GM19395 (cell line): ENCODE results near the gene TXN.

Source experiments
- ATAC-seq: cut with Tn5 transposase; IDR thresholded peaks from one replicate; pipeline ENCODE4 v1.9.1; 2021; ENCODE audit warnings: mild to moderate bottlenecking, moderate library complexity; ENCODE audit not compliant: unreplicated experiment

TXN gene

DNA sequence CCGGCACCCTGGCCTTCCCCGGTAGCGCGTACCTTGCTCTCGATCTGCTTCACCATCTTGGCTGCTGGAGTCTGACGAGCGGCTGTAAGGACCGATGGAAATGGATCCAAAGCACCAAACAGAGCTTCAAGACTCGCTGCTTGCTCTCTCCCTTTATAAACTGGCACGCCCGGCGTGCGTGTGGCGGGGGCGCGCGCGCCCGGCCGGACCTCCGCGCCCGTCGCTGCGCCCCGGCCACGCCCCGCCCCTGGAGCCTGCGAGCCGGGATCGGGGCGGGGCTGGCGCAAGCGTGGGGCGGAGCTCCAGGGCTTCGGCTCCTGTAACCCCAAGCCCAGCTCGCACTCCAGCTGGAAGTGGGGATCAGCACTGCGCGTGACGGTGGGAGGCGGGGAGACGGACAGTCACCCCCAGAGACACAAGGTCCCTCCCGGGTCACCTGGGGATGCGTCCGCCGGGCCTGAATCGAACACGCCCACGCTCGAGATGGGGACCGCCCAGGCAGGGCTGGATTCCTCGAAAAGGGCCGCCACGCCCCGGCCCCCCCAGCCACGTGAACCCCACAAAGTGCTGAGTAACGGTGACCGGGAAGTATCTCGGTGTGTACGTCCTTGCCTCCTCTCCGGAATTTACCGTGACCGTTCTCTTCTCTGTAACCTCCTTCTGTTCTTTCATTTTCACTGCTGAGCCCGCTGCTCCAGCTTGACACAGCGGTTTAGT is at the start of gene TXN:
Gene TXN, minus strand, starts transcription at position 128 of the 717 bp plus-strand sequence. Its CDS starts 72 bp downstream, at position 56.
- ATAC-seq = peak; percentile 68

DNA sequence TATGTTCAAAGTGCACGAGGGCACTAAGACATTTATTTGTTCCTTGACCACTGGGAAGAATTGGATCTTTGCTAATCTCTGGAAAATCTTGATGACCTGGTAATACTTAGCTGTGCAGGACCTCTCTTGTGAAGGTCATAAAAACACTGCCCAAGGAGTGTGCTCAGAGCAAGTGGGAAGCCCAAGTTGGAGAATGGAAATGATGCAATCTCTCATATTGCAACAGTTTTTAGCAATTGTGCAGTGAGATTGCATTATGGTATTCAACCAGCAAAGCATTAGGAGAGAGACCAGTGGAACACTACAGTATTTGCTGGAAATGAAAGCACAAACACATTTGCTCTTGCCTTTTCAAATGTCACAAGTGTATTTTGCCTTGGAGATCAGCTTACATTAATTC is 46.8 kb upstream of the TXN start:
- no peak for ATAC-seq

DNA sequence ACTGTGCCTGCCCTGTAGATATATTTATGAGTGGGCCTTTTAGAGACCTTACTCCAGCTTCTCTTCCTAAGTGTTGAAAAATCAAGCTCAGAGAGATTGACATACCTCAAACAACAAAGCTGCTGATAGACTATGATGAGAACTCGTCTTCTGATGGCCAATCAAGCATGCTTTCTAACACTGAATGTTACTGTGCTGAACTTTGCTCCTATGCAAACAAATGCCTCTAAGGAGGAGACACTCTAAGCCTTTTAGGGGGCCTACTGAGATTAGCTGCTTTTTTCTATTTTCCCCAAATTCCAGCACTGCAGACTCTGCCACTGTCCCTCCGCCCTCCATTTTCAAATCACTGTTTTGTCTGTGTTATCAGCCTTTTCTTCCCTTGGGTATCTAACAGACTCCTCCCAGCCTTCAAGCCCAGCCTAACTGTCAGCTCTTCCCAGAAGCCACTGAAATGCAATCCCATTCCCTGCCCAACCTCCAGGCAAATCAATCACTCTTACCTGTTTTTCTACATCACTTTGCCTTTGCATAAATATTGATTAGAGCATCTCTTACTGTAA is 41.8 kb upstream of the TXN start:
- no peak for ATAC-seq

DNA sequence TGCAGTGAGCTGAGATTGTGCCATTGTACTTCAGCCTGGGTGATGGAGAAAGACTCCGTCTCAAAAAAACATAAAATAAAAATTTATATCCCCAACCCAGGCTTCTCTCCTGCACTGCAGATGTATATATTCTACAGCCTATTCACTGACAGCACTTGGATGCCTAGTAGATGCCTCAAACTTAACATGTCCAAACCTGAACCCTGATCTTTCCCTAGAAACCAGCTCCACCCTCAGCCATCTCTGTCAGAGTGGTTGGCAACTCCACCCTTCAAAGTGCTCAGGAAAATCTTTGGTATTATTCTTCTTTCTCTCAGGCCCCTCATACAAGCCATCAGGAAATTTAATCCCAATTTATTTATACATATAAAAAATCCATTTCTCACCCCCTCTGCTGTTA is 36.9 kb upstream of the TXN start:
- no peak for ATAC-seq

DNA sequence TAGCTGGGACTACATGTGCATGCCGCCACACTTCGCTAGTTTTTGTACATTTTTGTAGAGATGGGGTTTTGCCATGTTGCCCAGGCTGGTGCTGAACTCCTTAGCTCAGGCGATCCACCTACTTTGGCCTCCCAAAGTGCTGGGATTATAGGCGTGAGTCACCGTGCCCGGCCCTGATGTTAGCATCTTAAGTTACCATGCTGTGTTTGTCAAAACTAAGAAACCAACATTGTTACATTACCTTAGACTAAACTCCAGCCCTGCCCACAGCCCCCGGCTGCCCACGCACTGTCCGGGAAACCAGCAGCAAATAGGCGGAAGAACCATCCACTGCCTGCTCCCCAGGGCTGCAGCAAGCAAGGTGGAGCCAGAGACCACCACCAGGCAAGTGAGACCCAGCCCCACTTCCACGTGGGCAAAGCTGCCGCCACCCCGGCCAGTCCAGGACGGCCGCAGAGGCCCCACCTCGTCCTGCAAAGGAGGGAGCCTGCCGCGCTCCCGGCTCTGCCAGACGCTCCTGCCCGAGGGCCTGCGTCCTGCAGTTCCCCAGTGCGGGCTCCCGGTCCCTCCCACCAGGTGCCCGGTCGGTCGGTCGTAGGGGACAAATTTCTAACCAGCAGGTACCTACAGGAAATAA is 35.7 kb upstream of the TXN start:
- no peak for ATAC-seq

DNA sequence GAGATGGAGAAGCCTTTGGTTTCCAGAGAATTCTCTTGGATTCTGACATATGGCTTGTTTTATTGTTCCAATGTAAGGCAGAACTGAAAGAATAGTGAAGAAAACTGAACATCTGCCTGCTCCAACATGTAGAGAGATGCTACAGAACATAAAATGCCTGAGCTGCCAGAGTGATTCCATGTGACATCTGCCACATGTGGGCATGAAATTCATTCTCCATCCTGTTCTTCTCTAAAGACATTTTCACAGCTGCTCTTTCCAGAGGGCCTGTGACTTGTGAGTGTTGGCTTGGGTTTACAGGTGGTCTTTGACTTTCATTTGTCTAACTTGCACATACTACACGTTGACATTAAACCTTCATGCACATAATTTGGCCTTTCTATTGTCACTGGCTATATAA is 33.7 kb upstream of the TXN start:
- no peak for ATAC-seq

DNA sequence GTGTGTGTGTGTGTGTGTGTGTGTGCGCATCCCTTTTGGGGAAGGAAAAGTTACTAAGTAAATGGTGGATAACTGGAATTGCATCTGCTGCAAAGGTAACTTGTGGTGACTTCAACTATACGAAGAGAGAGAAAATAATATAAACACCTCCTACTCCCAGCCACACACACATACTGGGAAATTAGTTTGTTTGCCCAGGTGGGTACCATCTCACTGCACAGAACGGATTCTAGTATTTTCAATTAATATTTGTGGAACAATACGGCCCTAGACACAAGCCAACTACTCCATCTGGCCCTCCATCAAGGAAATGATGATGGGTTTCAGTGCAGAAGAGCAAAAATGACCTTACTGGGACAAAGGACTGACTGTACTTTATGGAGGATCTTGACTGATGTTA is 32.2 kb upstream of the TXN start:
- no peak for ATAC-seq

DNA sequence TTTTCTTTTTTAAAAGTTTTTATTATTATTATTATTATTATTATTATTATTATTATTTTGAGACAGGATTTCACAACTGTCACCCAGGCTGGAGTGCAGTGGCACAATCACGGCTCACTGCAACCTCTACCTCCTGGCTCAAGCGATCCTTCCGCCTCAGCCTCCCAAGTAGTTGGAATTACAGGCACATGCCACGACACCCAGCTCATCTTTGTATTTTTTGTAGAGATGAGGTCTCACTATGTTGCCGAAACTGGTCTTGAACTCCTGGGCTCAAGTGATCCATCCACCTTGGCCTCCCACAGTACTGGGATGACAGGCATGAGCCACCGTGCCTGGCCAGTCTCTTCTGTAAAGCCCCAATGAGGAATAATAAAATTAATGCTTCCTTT is 31.0 kb upstream of the TXN start:
- no peak for ATAC-seq

DNA sequence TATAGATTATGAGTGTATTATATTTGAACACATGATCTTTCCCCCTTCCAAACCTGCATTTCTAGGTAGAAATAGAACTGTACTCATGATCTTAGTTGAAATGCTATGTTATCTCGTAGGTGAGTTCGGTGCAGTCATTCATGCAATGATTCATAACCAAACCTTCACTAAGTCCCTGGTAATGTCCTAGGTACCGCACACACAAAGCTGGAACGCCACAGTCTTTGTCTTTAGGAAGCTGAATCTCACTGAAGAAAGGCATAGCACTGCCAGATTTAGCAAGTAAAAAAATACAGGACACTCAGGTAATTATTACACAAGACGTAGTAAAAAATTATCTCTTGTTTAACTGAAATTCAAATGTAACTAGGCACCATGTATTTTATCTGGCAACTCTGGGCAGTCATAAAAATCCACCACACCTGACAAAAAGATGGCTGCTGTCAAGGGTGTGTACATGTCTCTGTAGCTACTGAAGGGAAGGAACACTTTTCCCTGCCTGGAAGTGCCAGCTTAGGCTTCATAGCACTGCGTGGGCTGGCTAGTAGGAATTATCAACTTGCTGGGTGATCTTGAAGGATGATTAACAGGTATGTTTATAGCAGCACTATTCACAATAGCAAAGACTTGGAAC is 28.0 kb upstream of the TXN start:
- ATAC-seq = no peak

DNA sequence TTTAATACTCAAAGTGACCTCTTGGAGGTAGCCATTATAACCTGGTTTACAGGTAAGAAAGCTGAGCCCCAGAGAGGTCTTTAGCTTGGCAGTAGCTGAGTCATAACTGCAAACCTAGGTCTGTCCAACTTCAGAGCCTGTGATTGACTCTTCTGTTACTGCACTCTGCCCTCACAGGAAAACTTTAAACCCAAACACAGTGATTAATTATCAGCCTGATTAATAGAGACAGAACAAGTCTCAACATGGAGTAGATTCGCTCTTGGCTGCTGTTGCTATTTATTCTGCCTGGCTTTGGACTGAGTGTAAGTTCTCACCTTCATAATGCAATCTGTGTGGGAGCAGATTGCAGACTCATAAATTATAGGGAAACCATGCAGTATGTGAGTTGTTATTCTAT is 27.4 kb upstream of the TXN start:
- no peak for ATAC-seq

DNA sequence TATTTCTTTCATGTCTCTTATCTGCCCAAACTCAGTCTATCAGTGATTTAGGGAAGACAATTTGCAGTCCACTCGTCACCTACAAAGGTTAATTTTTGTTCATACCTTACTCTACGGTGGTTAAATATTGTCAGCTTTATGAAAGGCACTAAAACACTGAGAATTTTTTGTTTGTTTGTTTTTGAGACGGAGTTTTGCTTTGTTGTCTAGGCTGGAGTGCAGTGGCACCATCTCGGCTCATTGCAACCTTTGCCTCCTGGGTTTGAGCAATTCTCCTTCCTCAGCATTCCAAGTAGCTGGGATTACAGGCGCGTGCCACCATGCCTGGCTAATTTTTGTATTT is 26.4 kb upstream of the TXN start:
- no peak for ATAC-seq

DNA sequence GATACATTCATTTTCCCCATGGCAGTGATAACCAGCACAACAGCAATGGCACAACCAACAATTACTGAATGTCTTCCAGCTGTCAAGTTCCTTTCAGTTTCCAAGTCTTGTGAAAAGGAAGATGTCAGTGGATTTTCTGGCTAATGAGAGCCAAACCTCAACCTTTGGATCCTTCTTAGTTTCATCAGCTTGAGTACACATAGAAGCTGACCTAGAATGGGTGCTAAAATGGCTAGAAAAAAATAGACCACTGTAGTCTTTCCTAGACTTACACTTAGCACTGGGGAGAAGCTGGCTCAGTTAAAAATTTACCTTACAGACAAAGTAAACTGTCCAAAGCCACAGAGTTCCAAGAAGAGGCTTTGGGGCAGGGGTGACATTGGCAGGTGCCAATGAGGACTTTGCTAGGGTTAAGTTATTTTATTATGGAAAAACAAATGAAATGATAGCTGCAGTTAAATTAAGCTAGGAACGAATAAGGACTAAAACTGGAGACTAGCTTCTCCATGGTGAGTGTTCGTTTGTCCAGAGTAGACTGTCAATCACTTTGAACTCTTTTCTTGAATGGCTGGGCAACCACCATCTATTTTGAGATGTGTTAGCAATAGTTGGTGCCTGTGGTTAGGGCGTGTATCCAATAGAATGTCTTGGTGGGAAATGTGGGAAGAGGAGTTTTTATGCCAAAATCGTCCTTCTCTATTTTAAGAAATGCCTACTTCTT is 25.9 kb upstream of the TXN start:
- no peak for ATAC-seq

DNA sequence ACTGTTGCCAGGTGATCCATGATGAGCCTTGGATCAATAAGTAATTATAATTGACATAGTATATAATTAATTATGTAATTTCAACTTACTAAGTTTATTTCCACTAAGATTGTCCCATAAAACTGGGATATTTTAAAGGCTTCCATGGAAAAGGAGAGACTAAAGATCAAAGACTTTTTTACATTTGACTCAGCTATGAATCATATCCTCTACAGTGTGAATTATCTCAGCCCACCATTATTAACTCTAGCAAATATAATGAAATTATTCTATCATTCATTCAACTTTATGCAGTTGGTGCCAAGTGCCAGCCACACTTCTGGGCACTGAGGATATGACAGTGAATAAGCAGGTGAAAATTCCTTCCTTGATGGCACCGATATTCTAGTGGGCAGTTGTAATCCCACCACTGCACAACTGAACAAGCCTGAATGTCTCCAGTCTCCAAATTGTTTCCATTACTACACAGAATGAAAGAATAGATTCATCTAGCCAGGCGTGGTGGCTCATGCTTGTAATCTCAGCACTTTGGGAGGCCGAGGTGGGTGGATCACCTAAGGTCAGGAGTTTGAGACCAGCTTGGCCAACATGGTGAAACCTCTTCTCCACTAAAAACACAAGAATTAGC is 21.9 kb upstream of the TXN start:
- no peak for ATAC-seq

DNA sequence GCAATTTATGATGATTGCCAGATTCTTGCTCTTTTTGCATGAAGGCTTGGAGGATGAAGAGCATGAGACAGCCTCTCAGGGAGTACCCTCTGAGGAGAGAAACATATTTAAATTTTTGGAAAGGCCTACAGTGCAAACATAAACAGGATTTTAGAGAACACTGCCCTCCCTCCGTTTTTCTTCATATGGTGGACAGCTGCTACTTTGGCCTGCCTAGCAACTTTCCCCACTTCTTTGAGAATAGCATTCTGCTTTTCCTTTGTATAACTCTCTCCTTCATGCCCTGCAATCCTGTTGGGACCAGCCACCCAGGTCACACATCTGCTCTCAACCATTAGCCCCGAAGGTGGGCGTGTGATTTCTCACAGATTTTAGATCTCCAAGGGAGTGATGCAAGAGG is 20.5 kb upstream of the TXN start:
- no peak for ATAC-seq

DNA sequence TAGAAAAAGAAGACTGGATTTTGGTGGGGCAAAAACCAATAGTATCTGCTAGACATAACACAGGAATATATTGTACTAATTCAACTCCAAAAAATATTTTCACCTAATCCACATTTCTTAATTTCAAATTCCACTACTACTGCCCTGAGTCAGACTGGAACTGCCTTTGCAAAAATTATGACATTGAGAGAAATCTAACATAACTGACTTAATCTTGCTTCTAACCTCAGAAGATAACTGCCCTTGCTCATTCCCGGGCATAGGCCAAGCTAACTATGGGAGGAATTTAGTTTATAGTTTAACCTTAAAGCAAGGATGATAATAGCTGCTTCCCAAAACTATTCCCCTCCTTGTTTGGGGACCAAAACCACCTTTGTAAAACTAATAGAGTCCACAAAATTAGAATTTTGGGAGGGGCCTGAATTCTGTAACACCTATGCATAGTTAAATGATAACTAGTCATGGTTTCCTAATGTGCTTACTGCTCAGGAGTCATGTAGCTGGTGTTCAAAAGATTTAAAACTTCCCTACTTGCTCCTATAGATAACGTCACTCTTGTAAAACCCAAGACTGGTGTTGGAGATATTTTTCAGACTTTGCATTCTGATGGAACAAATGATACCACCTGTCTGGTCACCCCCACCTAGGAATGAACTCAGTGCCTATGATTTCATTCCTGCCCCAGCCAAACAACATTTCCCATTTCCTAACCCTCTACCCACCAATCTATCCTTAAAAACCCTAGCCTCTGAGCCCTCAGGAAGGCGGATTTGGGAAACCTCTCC is 14.1 kb upstream of the TXN start:
- no peak for ATAC-seq

DNA sequence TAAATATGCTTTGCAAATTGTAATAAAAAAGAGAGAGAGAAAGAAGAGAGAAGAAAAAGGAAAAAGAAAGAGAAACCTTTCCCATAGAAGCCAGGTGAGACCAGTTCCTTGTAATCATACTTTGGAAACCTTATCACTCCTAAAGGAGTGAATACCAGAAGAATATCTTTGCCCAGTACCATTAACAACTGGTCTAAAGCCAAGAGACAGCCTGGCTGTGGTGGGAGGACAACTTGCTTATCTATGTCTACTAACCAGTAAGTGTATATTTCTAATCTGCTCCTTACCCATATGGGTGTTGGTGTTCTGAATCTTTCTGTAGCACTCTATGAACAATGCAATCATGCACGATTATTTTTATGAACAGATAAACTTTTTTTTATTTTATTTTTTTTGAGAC is 10.5 kb upstream of the TXN start:
- no peak for ATAC-seq

DNA sequence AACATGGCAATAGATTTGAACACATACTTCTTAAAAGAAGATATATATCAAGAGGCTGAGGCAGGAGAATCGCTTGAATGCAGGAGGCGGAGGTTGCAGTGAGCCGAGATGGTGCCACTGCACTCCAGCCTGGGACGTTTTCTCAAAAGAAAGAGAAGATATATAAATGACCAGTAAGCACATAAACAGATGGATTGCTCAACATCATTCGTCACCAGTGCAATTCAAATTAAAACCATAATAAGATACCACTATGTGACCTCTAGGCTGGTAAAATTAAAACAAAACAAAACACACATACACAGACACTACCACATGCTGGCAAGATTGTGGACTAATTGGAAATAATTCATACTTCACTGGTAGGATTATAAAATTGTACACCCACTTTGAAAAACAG is 5.3 kb upstream of the TXN start:
- no peak for ATAC-seq

DNA sequence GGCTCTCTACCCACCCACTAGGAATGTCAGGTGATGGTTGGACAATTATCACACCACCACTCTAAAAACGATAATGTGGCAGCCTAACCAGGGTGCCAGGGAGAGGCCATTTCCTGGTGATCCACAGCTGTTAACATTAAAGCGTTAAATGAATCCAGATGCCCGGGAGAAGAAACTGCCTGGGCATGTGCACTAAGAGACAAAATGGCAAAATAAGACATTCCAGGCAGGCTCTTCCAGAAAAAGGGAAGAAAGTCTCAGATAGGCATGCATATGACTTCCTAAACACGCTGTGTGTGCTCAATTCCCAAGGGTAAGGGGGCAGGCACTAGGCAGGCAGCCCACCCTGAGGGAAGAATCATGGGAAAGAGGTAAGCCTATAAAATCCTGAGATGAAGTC is 4.6 kb upstream of the TXN start:
- no peak for ATAC-seq

DNA sequence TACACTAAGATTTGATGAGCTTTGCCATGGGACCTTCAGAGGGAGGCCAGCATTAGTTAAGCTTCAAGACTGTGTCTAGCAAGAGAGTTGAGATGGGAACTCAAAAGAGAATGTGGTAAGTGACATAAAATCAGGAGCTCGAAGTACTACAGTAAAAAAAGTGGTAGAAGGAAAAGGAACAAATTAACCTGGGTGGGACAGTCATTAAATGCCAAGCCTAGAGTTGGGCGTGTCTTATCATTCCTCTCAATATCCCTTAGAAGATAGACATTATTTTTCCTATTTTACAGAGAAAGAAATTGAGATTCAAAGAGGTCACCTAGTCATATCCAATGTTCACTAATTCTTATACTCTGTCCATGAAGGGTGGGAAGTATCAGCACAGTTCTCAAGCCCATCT is 3.3 kb upstream of the TXN start:
- no peak for ATAC-seq

DNA sequence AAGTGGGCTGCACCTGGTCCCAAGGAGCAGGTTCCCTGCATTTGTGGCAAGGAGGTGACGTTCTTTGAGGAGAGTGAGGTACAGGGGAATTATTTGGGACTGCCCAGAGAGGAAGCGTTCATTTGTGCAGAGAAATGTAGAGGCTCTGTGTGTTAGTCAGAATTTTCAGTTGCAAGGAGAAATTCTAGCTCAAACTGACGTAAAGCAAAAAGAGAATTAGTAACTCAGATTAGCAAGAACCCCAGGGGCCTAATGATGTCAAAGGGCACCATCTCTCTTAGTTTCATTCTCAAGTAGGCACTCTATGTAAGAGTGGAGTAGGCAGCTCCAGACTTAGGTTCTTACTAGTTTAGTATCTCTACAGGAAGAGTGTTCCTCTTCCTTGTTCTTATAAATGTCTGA is 2.4 kb upstream of the TXN start:
- ATAC-seq = no peak
